Subcutaneous adipose tissue (tissue), 4 donors: ENCODE measurements around the gene CCL22. TPM values are rescaled to one million over a fixed set of nuclear protein-coding genes. Genes with fewer than 3 reads are reported as not detected.

Source experiments
- CTCF ChIP-seq: fragments of 450-650 bp; IDR thresholded peaks from one replicate; pipeline ENCODE4 v1.5.1; 2016; ENCODE audit warnings: low read depth, mild to moderate bottlenecking, control low read depth, antibody characterized with exemption, moderate library complexity
- total RNA-seq, 4 donors: library from RNA; depleted of rRNA; stranded (reverse); fragments of >200 nt; gene quantifications; one replicate each; pipeline ENCODE4 v1.1.0, GENCODE V29; 2016

CCL22 gene
- total RNA-seq, 4 donors from 2014 or later = 0.33 to 3.9 TPM; not detected in 2

GRCh38 chr16:57407521-57408353, 49.2 kb downstream of the CCL22 start:
- TF ChIP-seq CTCF = no peak

- no peak for TF ChIP-seq CTCF
Observed at GRCh38 chr16:57409065-57409464, 50.5 kb downstream of the CCL22 start.

- no peak for TF ChIP-seq CTCF
Observed at GRCh38 chr16:57409870-57410587, 51.4 kb downstream of the CCL22 start.

- TF ChIP-seq CTCF = no peak
Observed at GRCh38 chr16:57411362-57411976, 52.9 kb downstream of the CCL22 start.

GRCh38 chr16:57412584-57412983, 54.0 kb downstream of the CCL22 start:
- TF ChIP-seq CTCF = no peak

- no peak for TF ChIP-seq CTCF
Observed at GRCh38 chr16:57413301-57413730, 54.7 kb downstream of the CCL22 start.

- no peak for TF ChIP-seq CTCF
Observed at GRCh38 chr16:57413733-57414132, 55.1 kb downstream of the CCL22 start.
